Inflammatory macrophage (primary cell): Measurements from ENCODE around the gene RGS1.

Source experiments
- DNase-seq, 2 donors: peaks; one replicate each; pipeline ENCODE4 v3.0.0-alpha.2; 2020 to 2022

RGS1 gene

DNA sequence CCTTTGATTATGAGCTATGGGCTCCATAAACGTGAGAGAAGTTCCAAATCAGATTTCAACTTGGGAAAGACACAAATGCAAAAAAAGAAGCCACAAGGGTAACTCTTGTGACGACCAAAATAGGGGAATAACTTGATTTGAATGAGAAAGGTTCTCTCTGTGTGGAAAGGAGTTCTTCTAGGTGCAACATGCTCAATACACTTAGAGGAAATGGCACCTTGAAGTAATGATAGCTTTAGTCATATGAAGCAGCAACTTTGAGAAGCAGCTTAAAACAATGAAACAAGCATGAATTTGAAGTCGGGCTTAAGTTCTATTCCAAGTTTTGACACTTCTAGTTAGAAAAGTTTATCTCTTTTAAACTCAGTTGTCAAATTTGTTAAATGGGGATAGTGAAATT is 21.8 kb upstream of the RGS1 start:
- DNase-seq = no peak

- no peak for DNase-seq
These were observed 20.7 kb upstream of the RGS1 start for GRCh38 chr1:192554904-192555303.

- DNase-seq = no peak
These were observed 20.2 kb upstream of the RGS1 start for GRCh38 chr1:192555399-192555798.

GRCh38 chr1:192557841-192558595 is 17.6 kb upstream of the RGS1 start:
- no peak for DNase-seq

DNA sequence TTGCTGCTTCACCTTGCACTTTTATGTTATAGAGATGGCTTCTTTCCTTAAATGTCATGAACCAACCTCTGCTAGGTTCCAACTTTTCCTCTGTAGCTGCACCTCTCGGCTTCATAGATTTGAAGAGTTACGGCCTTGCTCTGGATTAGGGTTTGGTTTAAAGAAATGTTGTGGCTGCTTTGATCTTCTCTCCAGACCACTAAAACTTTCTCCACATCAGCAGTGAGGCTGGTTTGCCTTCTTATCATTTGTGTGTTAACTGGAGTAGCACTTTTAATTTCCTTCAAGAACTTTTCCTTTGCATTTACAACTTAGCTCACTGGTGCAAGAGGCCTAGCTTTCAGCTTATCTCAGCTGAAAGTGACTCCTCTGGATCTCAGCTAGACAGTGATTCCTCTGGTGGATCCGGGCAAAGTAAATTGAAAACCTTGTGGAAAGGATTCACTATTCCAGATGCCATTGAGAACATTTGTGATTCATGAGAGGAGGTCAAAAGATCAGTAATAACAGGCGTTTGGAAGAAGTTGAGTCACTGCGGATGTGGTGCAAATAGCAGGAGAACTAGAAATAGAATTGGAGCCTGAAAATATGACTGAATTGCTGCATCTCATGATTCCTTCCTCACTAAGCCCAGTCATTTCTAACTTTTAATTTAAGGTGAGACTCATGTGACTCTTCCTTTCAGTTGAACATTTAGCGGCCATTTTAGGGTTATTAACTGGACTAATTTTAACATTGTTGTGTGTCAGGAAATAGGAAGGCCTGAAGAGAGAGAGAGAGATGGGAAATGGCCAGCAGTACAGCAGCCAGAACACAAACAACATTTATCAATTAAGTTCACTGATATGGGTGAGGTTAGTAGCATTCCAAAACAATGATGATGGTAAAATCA is 16.2 kb upstream of the RGS1 start:
- no peak for DNase-seq

- peak in 1 of 2 donors; percentile 37 for DNase-seq
These were observed 14.3 kb upstream of the RGS1 start for GRCh38 chr1:192561301-192561700.

DNA sequence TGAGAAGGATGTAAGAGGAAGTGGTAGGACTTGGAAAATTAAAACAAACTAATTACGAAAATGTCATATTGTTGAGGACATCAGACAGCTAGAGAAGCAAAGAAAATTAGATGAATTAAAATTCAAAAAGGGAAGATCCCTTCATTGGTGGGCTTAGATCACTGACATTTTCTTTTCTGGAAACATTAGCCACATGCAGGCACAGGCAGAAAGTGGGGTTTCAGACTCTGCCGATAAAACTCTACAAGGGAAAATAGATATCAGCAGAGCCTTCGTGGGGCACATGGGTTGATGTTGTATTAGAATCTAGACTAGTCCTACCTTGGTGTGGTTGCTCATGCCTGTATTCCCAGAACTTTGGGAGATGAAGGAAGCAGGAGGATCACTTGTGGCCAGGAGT is 12.4 kb upstream of the RGS1 start:
- no peak for DNase-seq

GRCh38 chr1:192564099-192564498 is 11.5 kb upstream of the RGS1 start:
- no peak for DNase-seq

DNA sequence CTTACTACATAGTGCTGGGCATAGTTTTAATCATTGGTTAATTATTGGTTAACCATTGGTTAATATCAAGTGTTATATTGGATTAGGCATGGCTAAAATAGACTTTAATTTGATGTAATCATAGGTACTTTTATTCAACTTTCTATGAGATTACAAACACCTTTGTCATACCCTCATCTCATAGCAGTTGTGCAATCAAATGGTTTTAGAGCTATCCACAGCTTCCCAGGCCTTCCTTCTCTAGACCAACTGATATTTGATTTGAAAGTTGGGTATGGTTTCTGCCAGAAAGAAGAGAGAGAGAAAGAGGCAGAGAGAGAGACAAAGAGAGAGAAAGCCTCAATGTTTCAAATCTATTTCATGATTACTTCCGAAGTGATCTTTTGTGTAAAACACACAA is 9.6 kb upstream of the RGS1 start:
- no peak for DNase-seq

DNA sequence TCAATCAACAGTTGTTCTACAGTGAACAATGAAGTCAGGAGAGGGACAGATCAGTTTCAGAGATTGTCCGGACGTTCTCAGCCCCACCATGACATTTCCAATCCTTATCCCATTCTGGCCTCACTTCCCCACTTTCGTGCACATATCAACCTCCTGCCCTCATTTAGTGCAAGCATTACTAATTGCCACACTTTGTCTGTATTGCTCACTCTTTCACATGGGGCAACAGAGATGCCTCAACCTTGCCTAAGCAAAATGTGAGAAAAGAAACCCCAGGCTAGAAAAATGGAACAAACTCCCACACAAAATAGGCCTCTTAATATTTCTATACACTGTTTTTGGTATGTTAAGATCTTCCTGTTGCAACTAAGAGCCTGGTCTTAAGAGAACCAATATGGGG is 8.9 kb upstream of the RGS1 start:
- peak; percentile 88 to 89 for DNase-seq

- DNase-seq = no peak
These were observed 7.5 kb upstream of the RGS1 start for GRCh38 chr1:192568063-192568462.

GRCh38 chr1:192571668-192572067 is 3.9 kb upstream of the RGS1 start:
- DNase-seq = no peak

GRCh38 chr1:192573499-192573898 is 2.1 kb upstream of the RGS1 start:
- DNase-seq = peak; percentile 68 to 88

DNA sequence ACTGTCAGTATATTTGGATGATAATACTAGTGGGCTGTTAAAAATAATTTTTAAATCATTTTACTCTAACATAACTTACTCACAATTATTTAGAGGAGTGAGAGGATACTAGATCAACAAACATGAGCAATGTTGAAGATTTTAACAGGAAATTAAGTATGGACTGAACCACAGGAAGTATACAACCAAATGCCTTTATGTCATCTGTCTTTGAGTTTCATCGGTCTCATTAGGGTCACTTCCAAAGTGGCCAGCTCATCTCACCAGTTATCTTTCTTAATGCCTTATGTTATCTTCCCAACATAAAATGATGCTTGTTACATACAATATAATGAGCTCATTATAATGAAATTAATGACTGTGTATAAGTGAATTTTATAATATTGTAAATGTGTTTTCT is 1.5 kb upstream of the RGS1 start:
- no peak for DNase-seq

DNA sequence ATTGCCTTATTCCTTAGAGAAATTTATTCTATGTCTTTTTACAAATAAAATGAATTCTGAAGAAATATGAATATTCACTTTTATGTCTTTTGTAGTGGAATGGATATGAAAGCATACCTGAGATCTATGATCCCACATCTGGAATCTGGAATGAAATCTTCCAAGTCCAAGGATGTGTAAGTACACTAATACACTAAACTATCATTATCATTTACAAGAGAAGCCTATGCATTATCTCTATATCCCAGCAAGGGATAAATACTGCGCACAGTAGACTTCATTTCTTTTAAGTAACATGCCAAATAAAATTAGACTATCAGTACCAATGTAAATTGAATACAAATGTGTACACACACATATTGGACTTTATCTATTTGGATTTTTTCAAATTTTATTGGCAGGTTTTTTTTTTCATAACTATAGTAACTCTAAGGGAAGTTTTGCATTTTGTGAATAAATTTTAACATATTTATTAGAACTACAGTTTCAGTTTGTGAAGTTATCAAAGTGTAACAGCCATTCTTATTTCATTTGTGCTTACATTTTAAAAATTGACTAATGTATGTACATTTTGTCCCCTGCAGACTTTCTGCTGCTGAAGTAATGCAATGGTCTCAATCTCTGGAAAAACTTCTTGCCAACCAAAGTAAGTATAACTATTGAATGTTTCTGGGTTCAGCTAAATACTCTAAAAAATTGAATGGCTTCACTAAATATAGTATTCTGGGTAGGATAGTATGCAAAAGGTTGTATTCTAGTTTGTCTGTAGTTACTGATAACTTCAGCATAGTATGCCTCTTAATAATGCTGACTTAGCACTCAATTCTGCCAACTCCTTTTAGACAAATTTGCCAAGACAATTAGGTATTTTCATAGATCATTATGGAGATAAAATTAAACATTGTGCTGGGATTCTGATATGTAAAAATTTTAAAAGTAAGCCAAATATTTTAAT is 894 bp downstream of the RGS1 start:
- no peak for DNase-seq

- DNase-seq = no peak
These were observed 1.9 kb downstream of the RGS1 start for GRCh38 chr1:192577145-192578140.

GRCh38 chr1:192578144-192578909 is 2.8 kb downstream of the RGS1 start:
- no peak for DNase-seq

GRCh38 chr1:192579010-192579738 is 3.6 kb downstream of the RGS1 start:
- DNase-seq = no peak

GRCh38 chr1:192580351-192580962 is 4.9 kb downstream of the RGS1 start:
- DNase-seq = peak; percentile 57 to 62
